ENCODE results near the gene HOATZ.

Gene HOATZ

GRCh38 chr11:111514216-111515031, at the start of gene HOATZ:
Gene HOATZ, plus strand, starts transcription at chr11:111514778. Its CDS starts 7 bp downstream, at chr11:111514785.
- no peak for DNase-seq (ENCODE audit: extremely low read depth in 1 of 2, low read depth in 1 of 2)

GRCh38 chr11:111465400-111465799, 49.2 kb upstream of the HOATZ start:
- DNase-seq (ENCODE audit: extremely low read depth in 1 of 2, low read depth in 1 of 2) = no peak

- no peak for DNase-seq (ENCODE audit: extremely low read depth in 1 of 2, low read depth in 1 of 2)
Measured at GRCh38 chr11:111466615-111467014, 48.0 kb upstream of the HOATZ start.

- no peak for DNase-seq (ENCODE audit: extremely low read depth in 1 of 2, low read depth in 1 of 2)
Measured at GRCh38 chr11:111469200-111469599, 45.4 kb upstream of the HOATZ start.

GRCh38 chr11:111472228-111472627, 42.4 kb upstream of the HOATZ start:
- no peak for DNase-seq (ENCODE audit: extremely low read depth in 1 of 2, low read depth in 1 of 2)

- no peak for DNase-seq (ENCODE audit: extremely low read depth in 1 of 2, low read depth in 1 of 2)
Measured at GRCh38 chr11:111474432-111474831, 40.1 kb upstream of the HOATZ start.

GRCh38 chr11:111476366-111476765, 38.2 kb upstream of the HOATZ start:
- DNase-seq (ENCODE audit: extremely low read depth in 1 of 2, low read depth in 1 of 2) = no peak

GRCh38 chr11:111476956-111477355, 37.6 kb upstream of the HOATZ start:
- DNase-seq (ENCODE audit: extremely low read depth in 1 of 2, low read depth in 1 of 2) = no peak

GRCh38 chr11:111477898-111478297, 36.7 kb upstream of the HOATZ start:
- DNase-seq (ENCODE audit: extremely low read depth in 1 of 2, low read depth in 1 of 2) = no peak

- no peak for DNase-seq (ENCODE audit: extremely low read depth in 1 of 2, low read depth in 1 of 2)
Measured at GRCh38 chr11:111479666-111480065, 34.9 kb upstream of the HOATZ start.

- DNase-seq (ENCODE audit: extremely low read depth in 1 of 2, low read depth in 1 of 2) = no peak
Measured at GRCh38 chr11:111483431-111483830, 31.1 kb upstream of the HOATZ start.

GRCh38 chr11:111490496-111490895, 24.1 kb upstream of the HOATZ start:
- no peak for DNase-seq (ENCODE audit: extremely low read depth in 1 of 2, low read depth in 1 of 2)

GRCh38 chr11:111494040-111494439, 20.5 kb upstream of the HOATZ start:
- DNase-seq (ENCODE audit: extremely low read depth in 1 of 2, low read depth in 1 of 2) = no peak

GRCh38 chr11:111499483-111499882, 15.1 kb upstream of the HOATZ start:
- DNase-seq (ENCODE audit: extremely low read depth in 1 of 2, low read depth in 1 of 2) = no peak

- DNase-seq (ENCODE audit: extremely low read depth in 1 of 2, low read depth in 1 of 2) = no peak
Measured at GRCh38 chr11:111500481-111500880, 14.1 kb upstream of the HOATZ start.

- no peak for DNase-seq (ENCODE audit: extremely low read depth in 1 of 2, low read depth in 1 of 2)
Measured at GRCh38 chr11:111502611-111503010, 12.0 kb upstream of the HOATZ start.

GRCh38 chr11:111510311-111510710, 4.3 kb upstream of the HOATZ start:
- DNase-seq (ENCODE audit: extremely low read depth in 1 of 2, low read depth in 1 of 2) = no peak

- DNase-seq (ENCODE audit: extremely low read depth in 1 of 2, low read depth in 1 of 2) = no peak
Measured at GRCh38 chr11:111512296-111513239, 2.0 kb upstream of the HOATZ start, which contains the start of gene BTG4. Gene BTG4, minus strand, starts transcription at chr11:111512386. Its CDS starts 13,610 bp downstream, at chr11:111498776.

- no peak for DNase-seq (ENCODE audit: extremely low read depth in 1 of 2, low read depth in 1 of 2)
Measured at GRCh38 chr11:111513240-111513605, 1.4 kb upstream of the HOATZ start.

- no peak for DNase-seq (ENCODE audit: extremely low read depth in 1 of 2, low read depth in 1 of 2)
Measured at GRCh38 chr11:111515591-111515990, 1.0 kb downstream of the HOATZ start.

GRCh38 chr11:111518668-111519067, 4.1 kb downstream of the HOATZ start:
- no peak for DNase-seq (ENCODE audit: extremely low read depth in 1 of 2, low read depth in 1 of 2)

GRCh38 chr11:111520560-111520959, 6.0 kb downstream of the HOATZ start:
- DNase-seq (ENCODE audit: extremely low read depth in 1 of 2, low read depth in 1 of 2) = no peak
